Spleen (tissue), 7 donors: Measurements from ENCODE around the gene THOC7.

Experiments
- POLR2A ChIP-seq, 3 donors: fragments of 450-650 bp; IDR thresholded peaks; one replicate each; pipeline ENCODE4 v1.5.1; 2017; ENCODE audit warnings: antibody characterized with exemption in 3 of 3, mild to moderate bottlenecking in 1 of 3
- POLR2AphosphoS5 ChIP-seq, 3 donors: sonication (generic); formaldehyde crosslinking; IDR thresholded peaks; one replicate each; pipeline ENCODE4 v1.5.1; 2017; ENCODE audit warnings: antibody characterized with exemption in 3 of 3
- TF ChIP-seq, protein P1 (sequence below), 11 experiments: fragments of 200-600 bp in 7 of 11; fragments of 450-650 bp in 4 of 11; sonication (generic) in 4 of 11; IDR thresholded peaks in 8 of 11; conservative IDR thresholded peaks in 3 of 11; 1 replicate in 7 of 11; 2 replicates in 4 of 11; pipeline versions ENCODE4 v1.4.0 to v1.8.0; 2016 to 2021; ENCODE audit warnings: antibody characterized with exemption in 11 of 11, inconsistent platforms in 4 of 11, mild to moderate bottlenecking in 1 of 11
- donor health status: DM: no; HTN: no; CAD: no; lungs with moderate emphysema.
- donor health status: DM: no; HTN: no; CAD: no.
- donor health status: DM: no; HTN: no; CAD: no.

GRCh38 chr3:63861306-63861705 is 2.3 kb downstream of the THOC7 start:
- TF ChIP-seq, protein P1, sequence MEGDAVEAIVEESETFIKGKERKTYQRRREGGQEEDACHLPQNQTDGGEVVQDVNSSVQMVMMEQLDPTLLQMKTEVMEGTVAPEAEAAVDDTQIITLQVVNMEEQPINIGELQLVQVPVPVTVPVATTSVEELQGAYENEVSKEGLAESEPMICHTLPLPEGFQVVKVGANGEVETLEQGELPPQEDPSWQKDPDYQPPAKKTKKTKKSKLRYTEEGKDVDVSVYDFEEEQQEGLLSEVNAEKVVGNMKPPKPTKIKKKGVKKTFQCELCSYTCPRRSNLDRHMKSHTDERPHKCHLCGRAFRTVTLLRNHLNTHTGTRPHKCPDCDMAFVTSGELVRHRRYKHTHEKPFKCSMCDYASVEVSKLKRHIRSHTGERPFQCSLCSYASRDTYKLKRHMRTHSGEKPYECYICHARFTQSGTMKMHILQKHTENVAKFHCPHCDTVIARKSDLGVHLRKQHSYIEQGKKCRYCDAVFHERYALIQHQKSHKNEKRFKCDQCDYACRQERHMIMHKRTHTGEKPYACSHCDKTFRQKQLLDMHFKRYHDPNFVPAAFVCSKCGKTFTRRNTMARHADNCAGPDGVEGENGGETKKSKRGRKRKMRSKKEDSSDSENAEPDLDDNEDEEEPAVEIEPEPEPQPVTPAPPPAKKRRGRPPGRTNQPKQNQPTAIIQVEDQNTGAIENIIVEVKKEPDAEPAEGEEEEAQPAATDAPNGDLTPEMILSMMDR (IDR thresholded peaks at IDR 0.05 in 8 of 11, conservative IDR thresholded peaks at IDR 0.05 in 3 of 11), result no peak
- TF ChIP-seq POLR2A (IDR thresholded peaks at IDR 0.05), result no peak
- no peak for TF ChIP-seq POLR2AphosphoS5 (IDR thresholded peaks at IDR 0.05)
